Mononuclear cell (primary cell): ENCODE data around the gene AUTS2. TPM values are rescaled to one million over a fixed set of nuclear protein-coding genes. Genes with fewer than 3 reads are reported as not detected.

ENCODE experiments used
- H3K27me3 ChIP-seq: 2 replicates; pipeline ENCODE4 v1.6.0; 2011; ENCODE audit warnings: low read length, control low read depth; ENCODE audit not compliant: insufficient read depth
- H3K4me1 ChIP-seq: 2 replicates; pipeline ENCODE4 v1.5.1; 2011; ENCODE audit warnings: mild to moderate bottlenecking, low read length, control low read depth; ENCODE audit not compliant: insufficient read depth
- H3K4me3 ChIP-seq: 2 replicates; pipeline ENCODE4 v1.5.1; 2011; ENCODE audit warnings: mild to moderate bottlenecking, low read length, moderate library complexity
- H3K9me3 ChIP-seq: 2 replicates; pipeline ENCODE4 v1.5.1; 2011; ENCODE audit warnings: low read depth, mild to moderate bottlenecking, control low read depth, low read length
- total RNA-seq: library from RNA; depleted of rRNA; stranded (reverse); fragments of >200 nt; gene quantifications from one replicate; pipeline ENCODE4 v1.2.3, GENCODE V29; 2012

AUTS2 gene
- total RNA-seq: 16.5 TPM

- H3K27me3 ChIP-seq: peaks cover 35% of the 10 kb centered on the region
- H3K4me3 ChIP-seq: peak within 1 kb of the TSS; percentile 50
Observed at GRCh38 chr7:69598081-69598486, at the start of gene AUTS2. Gene AUTS2, plus strand, starts transcription at chr7:69598475. Its CDS starts 1,179 bp downstream, at chr7:69599654.

GRCh38 chr7:69550991-69551390 lies 47.3 kb upstream of the AUTS2 start:
- no peaks in the 10 kb centered on the region for H3K9me3 ChIP-seq
- H3K4me1 ChIP-seq: no peaks in the 10 kb centered on the region

More at GRCh38 chr7:69598081-69598486, at the start of gene AUTS2:
- H3K4me1 ChIP-seq: peaks cover 20% of the 10 kb centered on the region
- no peaks in the 10 kb centered on the region for H3K9me3 ChIP-seq

GRCh38 chr7:69553190-69553589 lies 45.1 kb upstream of the AUTS2 start:
- H3K4me1 ChIP-seq: no peaks in the 10 kb centered on the region
- no peak overlapping the region for H3K4me3 ChIP-seq
- no peaks in the 10 kb centered on the region for H3K9me3 ChIP-seq
- H3K27me3 ChIP-seq: no peaks in the 10 kb centered on the region

More at GRCh38 chr7:69550991-69551390, 47.3 kb upstream of the AUTS2 start:
- Histone ChIP-seq H3K4me3 (no peak overlapping the region), H3K27me3 (no peaks in the 10 kb centered on the region)

GRCh38 chr7:69561266-69561960 lies 36.9 kb upstream of the AUTS2 start:
- H3K27me3 ChIP-seq: no peaks in the 10 kb centered on the region
- no peak overlapping the region for H3K4me3 ChIP-seq
- no peaks in the 10 kb centered on the region for H3K4me1 ChIP-seq
- H3K9me3 ChIP-seq: no peaks in the 10 kb centered on the region

DNA sequence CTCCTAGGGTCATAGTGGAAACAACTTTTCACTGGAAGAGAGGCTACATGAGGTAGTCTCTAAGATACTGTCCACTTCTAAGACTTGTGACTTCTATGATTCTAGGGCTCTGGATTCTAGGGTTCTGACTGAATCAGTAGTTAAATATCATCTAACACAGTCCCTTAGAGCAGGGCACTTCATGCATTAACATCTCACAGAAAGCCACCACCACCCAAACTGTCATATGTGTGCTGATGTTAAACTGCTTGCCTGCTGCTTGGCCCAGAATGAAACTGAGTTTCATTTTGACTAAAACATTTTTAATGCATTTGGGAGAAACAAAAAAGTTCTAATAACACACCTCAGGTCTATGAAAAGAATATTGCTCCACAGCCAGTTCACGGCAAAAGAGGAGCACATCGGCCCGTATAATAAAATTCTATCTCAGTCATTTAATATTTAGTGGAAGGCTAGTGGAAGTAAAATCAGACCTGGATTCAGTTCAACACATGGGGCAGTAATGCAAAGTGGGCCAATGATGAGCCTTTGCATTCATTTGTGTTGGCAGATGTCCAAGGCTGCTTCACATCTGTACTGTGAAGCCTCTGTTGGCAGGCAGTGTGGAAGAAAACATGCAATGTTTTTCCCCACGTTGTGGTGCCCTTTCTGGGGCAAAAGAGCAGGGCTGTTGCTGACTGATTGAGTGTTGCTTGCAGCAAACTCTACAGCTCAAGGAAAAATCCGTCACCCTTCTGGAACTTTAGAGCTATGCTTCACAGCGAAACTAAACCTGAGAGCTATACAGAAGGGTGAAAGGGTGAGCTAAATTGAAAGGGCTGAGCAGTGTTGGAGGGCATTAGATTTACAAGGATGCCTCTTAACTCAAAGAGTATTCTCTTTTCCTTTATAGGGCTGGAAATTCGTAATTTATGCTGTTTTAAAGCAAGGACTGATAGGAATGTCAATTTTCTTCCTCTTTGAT lies 33.5 kb upstream of the AUTS2 start:
- Histone ChIP-seq H3K9me3 (no peaks in the 10 kb centered on the region), H3K27me3 (no peaks in the 10 kb centered on the region), H3K4me1 (no peaks in the 10 kb centered on the region), H3K4me3 (no peak overlapping the region)

DNA sequence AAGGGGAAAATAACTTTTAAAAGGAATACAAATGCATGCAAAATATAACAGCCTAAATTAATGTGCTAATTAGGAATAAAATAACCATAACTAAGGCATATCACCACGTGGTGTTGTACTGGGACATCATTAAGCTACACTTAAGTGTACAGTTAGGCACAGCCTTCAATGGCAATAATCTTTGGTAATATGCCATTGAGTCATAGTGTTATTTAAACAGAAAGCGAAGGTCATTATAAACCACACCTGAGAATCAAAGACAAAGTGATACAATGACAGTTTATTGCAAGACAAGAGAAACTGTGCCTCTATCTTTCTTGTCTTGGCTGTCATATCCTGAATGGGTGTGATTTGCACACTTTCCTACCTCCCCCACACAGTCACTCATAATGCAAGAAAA lies 30.5 kb upstream of the AUTS2 start:
- Histone ChIP-seq H3K4me3 (no peak overlapping the region), H3K4me1 (no peaks in the 10 kb centered on the region), H3K27me3 (no peaks in the 10 kb centered on the region), H3K9me3 (no peaks in the 10 kb centered on the region)

DNA sequence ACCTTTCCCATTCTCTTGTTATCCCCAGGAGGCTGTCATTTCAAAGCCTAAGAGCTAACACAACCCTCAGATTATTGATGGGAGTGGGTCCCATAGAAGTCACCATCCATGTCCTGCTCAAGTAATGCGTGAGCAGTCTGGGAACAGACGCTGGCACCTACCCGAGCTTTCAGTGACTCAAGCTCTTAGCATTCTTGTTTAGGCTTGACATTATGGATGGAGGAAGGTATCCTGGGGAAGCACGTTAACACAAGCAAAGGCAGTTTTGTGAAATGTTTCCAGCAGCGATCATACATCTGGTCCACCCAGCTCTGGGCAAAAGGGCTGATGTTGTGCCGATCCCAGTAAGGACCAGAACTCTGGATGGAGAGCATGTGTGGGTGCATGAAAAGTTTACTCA lies 30.0 kb upstream of the AUTS2 start:
- no peaks in the 10 kb centered on the region for H3K4me1 ChIP-seq
- H3K27me3 ChIP-seq: no peaks in the 10 kb centered on the region
- H3K4me3 ChIP-seq: no peak overlapping the region
- no peaks in the 10 kb centered on the region for H3K9me3 ChIP-seq

- H3K9me3 ChIP-seq: no peaks in the 10 kb centered on the region
- H3K27me3 ChIP-seq: no peaks in the 10 kb centered on the region
- no peaks in the 10 kb centered on the region for H3K4me1 ChIP-seq
- H3K4me3 ChIP-seq: no peak overlapping the region
Observed at GRCh38 chr7:69575651-69576050, 22.6 kb upstream of the AUTS2 start.

DNA sequence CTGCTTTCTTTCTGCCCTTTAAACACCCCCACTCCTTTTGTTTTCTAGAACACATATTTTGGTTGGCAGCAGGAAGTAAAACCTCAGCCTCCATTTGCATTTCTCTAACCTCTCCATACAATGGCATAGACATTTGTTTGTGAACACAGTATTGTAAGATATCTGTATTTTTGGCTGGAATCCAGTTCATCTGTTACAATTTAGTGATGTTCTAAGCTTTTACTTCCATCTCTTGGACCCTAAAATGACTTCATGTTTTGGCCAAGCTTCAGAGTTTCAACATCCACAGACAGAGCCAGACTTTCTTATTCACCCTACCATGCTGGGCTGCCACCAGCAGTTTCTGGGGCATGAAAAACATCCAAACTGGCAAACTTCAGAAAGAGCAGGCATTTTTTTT lies 21.1 kb upstream of the AUTS2 start:
- no peak overlapping the region for H3K4me3 ChIP-seq
- H3K27me3 ChIP-seq: no peaks in the 10 kb centered on the region
- H3K4me1 ChIP-seq: no peaks in the 10 kb centered on the region
- H3K9me3 ChIP-seq: no peaks in the 10 kb centered on the region

- Histone ChIP-seq H3K9me3 (no peaks in the 10 kb centered on the region), H3K27me3 (no peaks in the 10 kb centered on the region), H3K4me3 (no peak overlapping the region), H3K4me1 (no peaks in the 10 kb centered on the region)
Observed at GRCh38 chr7:69585169-69585568, 13.1 kb upstream of the AUTS2 start.

DNA sequence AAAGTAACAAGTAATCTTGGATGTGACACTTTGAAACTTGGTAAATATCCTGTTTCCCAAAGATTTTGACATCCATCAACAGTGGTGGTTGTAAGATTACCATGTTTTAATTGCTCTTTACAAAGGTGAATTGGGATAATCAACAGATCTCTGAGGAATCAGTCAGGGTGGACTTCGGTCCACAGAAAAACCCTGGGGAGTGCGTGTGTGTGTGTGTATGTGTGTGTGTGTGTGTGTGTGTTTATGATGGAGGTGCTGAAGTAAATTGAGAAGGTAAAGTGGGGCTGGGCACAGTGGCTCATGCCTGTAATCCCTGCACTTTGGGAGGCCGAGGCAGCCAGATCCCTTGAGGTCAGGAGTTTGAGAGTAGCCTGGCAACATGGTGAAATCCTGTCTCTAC lies 12.0 kb upstream of the AUTS2 start:
- Histone ChIP-seq H3K4me3 (no peak overlapping the region), H3K4me1 (no peaks in the 10 kb centered on the region), H3K9me3 (no peaks in the 10 kb centered on the region), H3K27me3 (no peaks in the 10 kb centered on the region)

GRCh38 chr7:69588773-69589172 lies 9.5 kb upstream of the AUTS2 start:
- no peaks in the 10 kb centered on the region for H3K27me3 ChIP-seq
- H3K9me3 ChIP-seq: no peaks in the 10 kb centered on the region
- no peaks in the 10 kb centered on the region for H3K4me1 ChIP-seq
- H3K4me3 ChIP-seq: no peak overlapping the region

- Histone ChIP-seq H3K27me3 (peaks cover 8% of the 10 kb centered on the region), H3K4me1 (no peaks in the 10 kb centered on the region), H3K4me3 (no peak overlapping the region), H3K9me3 (no peaks in the 10 kb centered on the region)
Observed at GRCh38 chr7:69591805-69592204, 6.5 kb upstream of the AUTS2 start.

DNA sequence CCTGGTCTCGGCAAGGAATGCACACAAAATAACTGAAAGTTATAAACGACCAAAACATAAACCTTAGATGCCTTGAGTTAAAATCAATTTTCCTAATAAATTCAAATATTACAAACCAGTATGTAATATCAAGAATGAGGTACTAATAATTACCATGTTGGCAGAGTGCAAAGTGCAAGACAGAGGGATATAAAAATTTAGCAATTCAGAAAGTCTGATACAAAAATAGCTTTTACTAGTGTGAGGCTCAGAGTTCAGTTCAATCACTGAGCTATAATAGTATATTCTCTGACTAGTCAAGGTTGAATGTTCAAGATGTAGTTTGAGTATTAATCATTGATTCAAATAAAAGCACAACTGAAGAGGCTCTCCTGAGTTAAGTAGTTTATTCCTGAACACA lies 4.8 kb upstream of the AUTS2 start:
- H3K27me3 ChIP-seq: peaks cover 14% of the 10 kb centered on the region
- peaks cover 4% of the 10 kb centered on the region for H3K4me1 ChIP-seq
- no peak overlapping the region for H3K4me3 ChIP-seq
- no peaks in the 10 kb centered on the region for H3K9me3 ChIP-seq

GRCh38 chr7:69595415-69595814 lies 2.9 kb upstream of the AUTS2 start:
- Histone ChIP-seq H3K27me3 (peaks cover 17% of the 10 kb centered on the region), H3K4me1 (peaks cover 16% of the 10 kb centered on the region), H3K9me3 (no peaks in the 10 kb centered on the region), H3K4me3 (no peak overlapping the region)
